IPS-18a (cell line): ENCODE results near the gene MCFD2.

Experiments used
- H3K27ac ChIP-seq: one replicate; pipeline ENCODE4 v1.5.1; 2013; ENCODE audit warnings: low read length
- H3K27me3 ChIP-seq: one replicate; pipeline ENCODE4 v1.6.1; 2013; ENCODE audit warnings: mild to moderate bottlenecking, low read length; ENCODE audit not compliant: control insufficient read depth, insufficient read depth
- H3K36me3 ChIP-seq: one replicate; pipeline ENCODE4 v1.6.1; 2013; ENCODE audit warnings: low read depth, low read length; ENCODE audit not compliant: control insufficient read depth
- H3K4me1 ChIP-seq: one replicate; pipeline ENCODE4 v1.6.1; 2013; ENCODE audit warnings: low read depth, low read length; ENCODE audit not compliant: control insufficient read depth
- H3K4me3 ChIP-seq: one replicate; pipeline ENCODE4 v1.5.1; 2013; ENCODE audit warnings: low read length
- H3K9ac ChIP-seq: one replicate; pipeline ENCODE4 v1.6.1; 2013; ENCODE audit warnings: mild to moderate bottlenecking, low read length, moderate library complexity
- H3K9me3 ChIP-seq: one replicate; pipeline ENCODE4 v1.6.1; 2013; ENCODE audit warnings: low read depth, low read length; ENCODE audit not compliant: control insufficient read depth

The MCFD2 gene

GRCh38 chr2:46893269-46893939 lies 22.2 kb downstream of the MCFD2 start:
- Histone ChIP-seq H3K4me1 (peaks cover 4% of the 10 kb centered on the region), H3K27me3 (no peaks in the 10 kb centered on the region), H3K27ac (no peak overlapping the region), H3K9me3 (no peaks in the 10 kb centered on the region), H3K4me3 (no peak overlapping the region), H3K36me3 (no peaks in the 10 kb centered on the region), H3K9ac (no peak overlapping the region)

GRCh38 chr2:46891956-46892553 lies 23.6 kb downstream of the MCFD2 start:
- H3K4me3 ChIP-seq, result no peak overlapping the region
- no peaks in the 10 kb centered on the region for H3K27me3 ChIP-seq
- H3K36me3 ChIP-seq, result no peaks in the 10 kb centered on the region
- peaks cover 4% of the 10 kb centered on the region for H3K4me1 ChIP-seq
- no peak overlapping the region for H3K9ac ChIP-seq
- no peaks in the 10 kb centered on the region for H3K9me3 ChIP-seq
- H3K27ac ChIP-seq, result no peak overlapping the region

- Histone ChIP-seq H3K4me1 (peaks cover 4% of the 10 kb centered on the region), H3K27me3 (no peaks in the 10 kb centered on the region), H3K36me3 (no peaks in the 10 kb centered on the region), H3K9ac (no peak overlapping the region), H3K9me3 (no peaks in the 10 kb centered on the region), H3K4me3 (no peak overlapping the region), H3K27ac (no peak overlapping the region)
Measured at GRCh38 chr2:46888421-46888952, 27.1 kb downstream of the MCFD2 start.

GRCh38 chr2:46887028-46887885 lies 28.3 kb downstream of the MCFD2 start:
- no peak overlapping the region for H3K9ac ChIP-seq
- H3K27me3 ChIP-seq, result no peaks in the 10 kb centered on the region
- no peak overlapping the region for H3K4me3 ChIP-seq
- H3K36me3 ChIP-seq, result no peaks in the 10 kb centered on the region
- H3K4me1 ChIP-seq, result peaks cover 4% of the 10 kb centered on the region
- H3K9me3 ChIP-seq, result no peaks in the 10 kb centered on the region
- H3K27ac ChIP-seq, result no peak overlapping the region

GRCh38 chr2:46886268-46887027 lies 29.2 kb downstream of the MCFD2 start:
- no peak overlapping the region for H3K9ac ChIP-seq
- no peaks in the 10 kb centered on the region for H3K27me3 ChIP-seq
- H3K9me3 ChIP-seq, result no peaks in the 10 kb centered on the region
- H3K4me1 ChIP-seq, result peaks cover 4% of the 10 kb centered on the region
- H3K36me3 ChIP-seq, result no peaks in the 10 kb centered on the region
- H3K4me3 ChIP-seq, result no peak overlapping the region
- H3K27ac ChIP-seq, result no peak overlapping the region

- no peak overlapping the region for H3K9ac ChIP-seq
- H3K27me3 ChIP-seq, result no peaks in the 10 kb centered on the region
- H3K36me3 ChIP-seq, result no peaks in the 10 kb centered on the region
- H3K4me3 ChIP-seq, result no peak overlapping the region
- H3K4me1 ChIP-seq, result peaks cover 4% of the 10 kb centered on the region
- H3K27ac ChIP-seq, result no peak overlapping the region
- H3K9me3 ChIP-seq, result no peaks in the 10 kb centered on the region
Measured at GRCh38 chr2:46885376-46885775, 30.2 kb downstream of the MCFD2 start.

- H3K27ac ChIP-seq, result no peak overlapping the region
- H3K4me3 ChIP-seq, result no peak overlapping the region
- no peaks in the 10 kb centered on the region for H3K27me3 ChIP-seq
- no peaks in the 10 kb centered on the region for H3K4me1 ChIP-seq
- no peaks in the 10 kb centered on the region for H3K9me3 ChIP-seq
- H3K9ac ChIP-seq, result no peak overlapping the region
- H3K36me3 ChIP-seq, result no peaks in the 10 kb centered on the region
Measured at GRCh38 chr2:46879511-46879910, 36.1 kb downstream of the MCFD2 start.

- Histone ChIP-seq H3K9ac (no peak overlapping the region), H3K27ac (no peak overlapping the region), H3K27me3 (no peaks in the 10 kb centered on the region), H3K9me3 (no peaks in the 10 kb centered on the region), H3K4me1 (no peaks in the 10 kb centered on the region), H3K4me3 (no peak overlapping the region), H3K36me3 (no peaks in the 10 kb centered on the region)
Measured at GRCh38 chr2:46878886-46879285, 36.7 kb downstream of the MCFD2 start.

- no peaks in the 10 kb centered on the region for H3K36me3 ChIP-seq
- no peak overlapping the region for H3K4me3 ChIP-seq
- no peak overlapping the region for H3K27ac ChIP-seq
- no peaks in the 10 kb centered on the region for H3K4me1 ChIP-seq
- no peaks in the 10 kb centered on the region for H3K9me3 ChIP-seq
- H3K9ac ChIP-seq, result no peak overlapping the region
- no peaks in the 10 kb centered on the region for H3K27me3 ChIP-seq
Measured at GRCh38 chr2:46878240-46878877, 37.2 kb downstream of the MCFD2 start.

GRCh38 chr2:46877619-46878113 lies 37.9 kb downstream of the MCFD2 start:
- H3K9me3 ChIP-seq, result no peaks in the 10 kb centered on the region
- no peaks in the 10 kb centered on the region for H3K27me3 ChIP-seq
- no peak overlapping the region for H3K4me3 ChIP-seq
- no peaks in the 10 kb centered on the region for H3K4me1 ChIP-seq
- no peak overlapping the region for H3K9ac ChIP-seq
- H3K36me3 ChIP-seq, result no peaks in the 10 kb centered on the region
- H3K27ac ChIP-seq, result no peak overlapping the region
